HG03460 (cell line): ENCODE results near the gene ARHGAP11A.

Experiments
- ATAC-seq: cut with Tn5 transposase; IDR thresholded peaks from one replicate; pipeline ENCODE4 v1.9.1; 2021; ENCODE audit not compliant: unreplicated experiment

The ARHGAP11A gene

DNA sequence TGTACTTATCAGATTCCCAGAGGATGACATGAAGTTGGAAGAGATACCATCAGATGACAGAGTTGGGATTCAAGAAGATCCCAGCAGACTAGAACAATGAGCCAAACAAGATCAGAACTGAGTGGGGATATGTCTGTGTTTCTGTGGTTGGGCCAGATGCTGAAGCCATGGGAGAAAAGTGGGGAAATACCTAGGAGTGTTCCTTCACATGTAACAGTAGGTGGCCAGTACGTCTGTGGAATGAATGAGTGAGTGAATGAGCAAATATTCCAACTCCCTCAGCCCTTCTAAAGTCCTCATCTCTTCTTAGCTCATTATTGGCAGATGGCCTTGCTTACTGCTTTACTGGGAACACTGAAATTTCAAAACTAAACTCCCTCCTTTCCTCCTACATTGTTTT lies 70.3 kb downstream of the ARHGAP11A start:
- ATAC-seq: no peak

DNA sequence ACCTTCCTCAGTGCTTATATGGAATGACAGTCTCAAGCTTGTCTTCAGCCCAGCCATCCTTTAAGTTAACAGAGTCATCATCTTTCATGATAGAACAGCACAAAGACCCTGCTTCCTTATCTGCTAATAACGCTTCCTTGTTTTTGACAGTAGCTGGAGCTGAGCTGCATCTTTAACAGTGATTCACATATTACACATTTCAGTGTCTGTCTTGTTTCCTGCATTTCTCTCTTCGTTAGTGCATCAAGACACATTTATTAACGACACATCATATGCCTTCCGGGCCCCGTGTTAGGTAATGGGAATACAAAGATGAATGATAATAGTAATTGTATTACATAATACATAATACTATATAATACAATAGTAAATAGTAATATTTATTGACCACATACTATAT lies 72.3 kb downstream of the ARHGAP11A start:
- ATAC-seq: no peak

DNA sequence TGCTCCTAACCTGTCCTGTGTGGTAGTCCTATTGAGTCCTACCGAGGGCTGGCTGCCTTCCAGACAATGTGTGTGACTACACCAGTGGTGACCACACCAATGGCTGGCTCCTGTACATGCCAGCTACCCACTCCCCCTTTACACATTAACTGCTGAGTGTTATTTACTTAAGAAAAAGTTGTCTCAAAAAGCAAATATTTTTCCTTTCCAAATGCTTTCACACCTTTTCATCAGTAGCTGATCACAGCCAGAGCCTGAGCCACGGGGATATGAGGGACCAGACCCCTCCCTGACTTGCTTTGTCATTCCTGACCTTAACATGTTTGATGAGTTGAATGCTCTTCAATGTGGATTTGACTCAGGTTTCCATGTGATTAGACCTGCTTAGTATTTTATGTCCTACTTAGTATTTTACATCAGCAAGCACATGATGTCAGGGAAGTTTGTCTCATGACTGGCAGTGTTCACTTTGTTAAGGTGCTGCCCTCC lies 72.9 kb downstream of the ARHGAP11A start:
- no peak for ATAC-seq
